Stimulated activated CD4-positive, alpha-beta T cell treated with anti-CD3 and anti-CD28 coated beads, Interleukin-4, amount 100 ng/mL, for 48 hours (primary cell): ENCODE results near the gene UTP15.

ENCODE experiments used
- DNase-seq, 2 donors: peaks; one replicate each; pipeline ENCODE4 v3.0.0-alpha.2; 2020; ENCODE audit warnings: low read depth in 2 of 2

The UTP15 gene

GRCh38 chr5:73623060-73623459 is 57.5 kb downstream of the UTP15 start:
- no peak for DNase-seq

- no peak for DNase-seq
Measured at GRCh38 chr5:73623901-73624404, 58.4 kb downstream of the UTP15 start.

GRCh38 chr5:73624888-73625287 is 59.3 kb downstream of the UTP15 start:
- no peak for DNase-seq

- DNase-seq: no peak
Measured at GRCh38 chr5:73625372-73625943, 59.9 kb downstream of the UTP15 start.

- DNase-seq: peak; percentile 8 to 16
Measured at GRCh38 chr5:73625944-73626811, 60.6 kb downstream of the UTP15 start, which contains the start of gene ARHGEF28. Gene ARHGEF28 (plus strand): TSS chr5:73626196. CDS start chr5:73684852, 58,656 bp downstream.

- DNase-seq: no peak
Measured at GRCh38 chr5:73626814-73627313, 61.3 kb downstream of the UTP15 start.

GRCh38 chr5:73629456-73629855 is 63.9 kb downstream of the UTP15 start:
- no peak for DNase-seq

GRCh38 chr5:73630765-73631164 is 65.2 kb downstream of the UTP15 start:
- no peak for DNase-seq

- no peak for DNase-seq
Measured at GRCh38 chr5:73631500-73631899, 66.0 kb downstream of the UTP15 start.
